Endothelial cell of umbilical vein (primary cell): Measurements from ENCODE around the gene SLC25A22. TPM values are rescaled to one million over a fixed set of nuclear protein-coding genes. Genes with fewer than 3 reads are reported as not detected.

Experiments
- BruUV-seq: library from RNA; stranded (reverse); fragments of 400-500 nt; replicated peaks from 2 replicates; lab custom pipeline; 2021; lab: Mats Ljungman, UMichigan
- CTCF ChIA-PET: fragments of 300-600, 350-600 bp; sonication (Branson Sonifier 250); formaldehyde crosslinking; loops from one replicate; lab custom pipeline; 2021; ENCODE audit warnings: antibody characterized with exemption, inconsistent platforms; lab: Charles Lee
- POLR2A ChIA-PET: fragments of 300-600, 350-600 bp; sonication (Branson Sonifier 250); formaldehyde crosslinking; loops from one replicate; lab custom pipeline; 2021; ENCODE audit warnings: antibody characterized with exemption, inconsistent platforms; lab: Charles Lee
- DNase-seq: peaks from one replicate; pipeline ENCODE4 v3.0.0-alpha.2; 2011; ENCODE audit warnings: low read depth, low spot score
- FAIRE-seq: peaks from 2 replicates; lab custom pipeline; 2011; peaks lifted over from hg19 to GRCh38; lab: Jason Lieb, UNC
- H2AFZ ChIP-seq: 2 replicates; pipeline ENCODE4 v1.6.0; 2012; ENCODE audit warnings: low read depth, low read length, control low read depth, inconsistent platforms
- H3K27ac ChIP-seq: 2 replicates; pipeline ENCODE4 v1.5.1; 2011; ENCODE audit warnings: low read depth, mild to moderate bottlenecking, control low read depth, low read length, moderate library complexity; ENCODE audit not compliant: insufficient read depth
- H3K27me3 ChIP-seq, 2 experiments: 2 replicates each; pipeline versions ENCODE4 v1.6.0 to v1.6.1; 2011; ENCODE audit warnings: low read length in 2 of 2, mixed read lengths in 1 of 2; ENCODE audit not compliant: control insufficient read depth in 2 of 2, insufficient read depth in 2 of 2
- H3K36me3 ChIP-seq, 2 experiments: 2 replicates in 1 of 2; 3 replicates in 1 of 2; pipeline ENCODE4 v1.5.1; 2011; ENCODE audit warnings: low read length in 2 of 2, mild to moderate bottlenecking in 1 of 2, moderate library complexity in 1 of 2; ENCODE audit not compliant: control insufficient read depth in 2 of 2, insufficient read depth in 2 of 2; ENCODE audit errors: extremely low read depth in 1 of 2
- H3K4me1 ChIP-seq: 3 replicates; pipeline ENCODE4 v1.5.1; 2011; ENCODE audit warnings: mild to moderate bottlenecking, low read length; ENCODE audit not compliant: control insufficient read depth, insufficient read depth; ENCODE audit errors: extremely low read depth
- H3K4me2 ChIP-seq: 2 replicates; pipeline ENCODE4 v1.6.1; 2011; ENCODE audit warnings: low read length, control low read depth, mixed read lengths; ENCODE audit not compliant: insufficient read depth
- H3K4me3 ChIP-seq, 3 experiments: fragments of 200-600 bp in 1 of 3; sonication (generic), shearing (Covaris generic) in 1 of 3; replicated peaks in 1 of 3; 2 replicates each; pipeline ENCODE4 v1.5.1; 2011 to 2016; ENCODE audit warnings: control low read depth in 3 of 3, low read length in 3 of 3, mild to moderate bottlenecking in 2 of 3, inconsistent platforms in 1 of 3, low read depth in 1 of 3, moderate library complexity in 1 of 3; ENCODE audit not compliant: insufficient read depth in 1 of 3
- H3K79me2 ChIP-seq: 2 replicates; pipeline ENCODE4 v1.6.0; 2012; ENCODE audit warnings: low read length, inconsistent platforms; ENCODE audit not compliant: control insufficient read depth, insufficient read depth
- H3K9ac ChIP-seq: replicated peaks from 2 replicates; pipeline ENCODE3; 2011; ENCODE audit warnings: low read length, control low read depth; ENCODE audit not compliant: insufficient read depth; ENCODE audit errors: extremely low read depth
- H3K9me1 ChIP-seq: replicated peaks from 3 replicates; pipeline ENCODE4 v1.6.0; 2011; ENCODE audit warnings: mild to moderate bottlenecking, low read length; ENCODE audit not compliant: control insufficient read depth, insufficient read depth; ENCODE audit errors: extremely low read depth
- H3K9me3 ChIP-seq: replicated peaks from 2 replicates; pipeline ENCODE4 v1.5.1; 2012; ENCODE audit warnings: low read length, inconsistent platforms; ENCODE audit not compliant: control insufficient read depth, insufficient read depth
- H4K20me1 ChIP-seq: replicated peaks from 2 replicates; pipeline ENCODE3; 2011; ENCODE audit warnings: mild to moderate bottlenecking, low read length; ENCODE audit not compliant: control insufficient read depth, insufficient read depth; ENCODE audit errors: extremely low read depth
- CTCF ChIP-seq, 2 donors: IDR thresholded peaks; 1 replicate in 1 of 2; 2 replicates in 1 of 2; pipeline ENCODE4 v1.5.1; 2011; ENCODE audit warnings: low read length in 2 of 2, mild to moderate bottlenecking in 2 of 2, moderate library complexity in 2 of 2, control low read depth in 1 of 2, inconsistent platforms in 1 of 2, low read depth in 1 of 2; ENCODE audit not compliant: insufficient read depth in 1 of 2; ENCODE audit errors: extremely low read depth in 1 of 2
- EZH2 ChIP-seq: IDR thresholded peaks from 2 replicates; pipeline ENCODE4 v1.6.1; 2012; ENCODE audit warnings: borderline replicate concordance, low read depth, mild to moderate bottlenecking, moderate library complexity, low read length, inconsistent platforms; ENCODE audit not compliant: severe bottlenecking
- FOS ChIP-seq: IDR thresholded peaks from 2 replicates; pipeline ENCODE4 v1.6.1; 2011; ENCODE audit warnings: mild to moderate bottlenecking, low read length, moderate library complexity, borderline replicate concordance; ENCODE audit not compliant: insufficient read depth
- GATA2 ChIP-seq: IDR thresholded peaks from 2 replicates; pipeline ENCODE4 v1.7.0; 2011; ENCODE audit warnings: low read depth, mild to moderate bottlenecking, moderate library complexity, mixed read lengths, low read length; ENCODE audit not compliant: insufficient read length, insufficient read depth
- JUN ChIP-seq: IDR thresholded peaks from 2 replicates; pipeline ENCODE4 v1.6.1; 2011; ENCODE audit warnings: borderline replicate concordance, low read depth; ENCODE audit not compliant: insufficient read length, insufficient read depth
- MYC ChIP-seq: IDR thresholded peaks from one replicate; pipeline ENCODE4 v1.6.1; 2011; ENCODE audit warnings: mild to moderate bottlenecking, low read depth, low read length
- POLR2A ChIP-seq: IDR thresholded peaks from 2 replicates; pipeline ENCODE4 v1.6.1; 2012; ENCODE audit warnings: low read depth, mild to moderate bottlenecking, control low read depth, low read length
- POLR2AphosphoS5 ChIP-seq: IDR thresholded peaks from 2 replicates; pipeline ENCODE4 v1.6.1; 2012; ENCODE audit warnings: low read depth, mild to moderate bottlenecking, control low read depth, low read length, moderate library complexity; ENCODE audit not compliant: insufficient read depth
- dilution Hi-C: fragments of 300-500 bp; cut with MboI; formaldehyde crosslinking; loops from one replicate; pipeline ENCODE4 v1.15.0; 2019; ENCODE audit warnings: low sequenced_read_pairs; ENCODE audit not compliant: extremely low pct_ligation_motif_present
- intact Hi-C: fragments of 100-400 bp; cut with micrococcal nuclease; formaldehyde crosslinking; loops from one replicate; pipeline ENCODE4 v1.10.0; 2022
- polyA plus RNA-seq, 4 experiments: library from polyadenylated mRNA; depleted of rRNA in 3 of 4; stranded (reverse) in 3 of 4; unstranded in 1 of 4; fragments of >200 nt; gene quantifications; 2 replicates each; pipeline versions ENCODE4 v1.2.1 to v1.2.3, GENCODE V29; 2011 to 2012; ENCODE audit warnings: missing spikeins in 1 of 4
- total RNA-seq: library from RNA; stranded (reverse); gene quantifications from 2 replicates; pipeline ENCODE4 v1.2.3, GENCODE V29; 2021
- TF ChIP-seq, protein P1 (sequence below): IDR thresholded peaks from 2 replicates; pipeline ENCODE4 v1.6.1; 2011; ENCODE audit not compliant: insufficient read depth, insufficient read length

SLC25A22 gene
- total and polyA plus RNA-seq, 2 donors (not counting 3 experiments of a cell fraction or from before 2014, with no cell fraction given), result 24.5 to 24.9 TPM

DNA sequence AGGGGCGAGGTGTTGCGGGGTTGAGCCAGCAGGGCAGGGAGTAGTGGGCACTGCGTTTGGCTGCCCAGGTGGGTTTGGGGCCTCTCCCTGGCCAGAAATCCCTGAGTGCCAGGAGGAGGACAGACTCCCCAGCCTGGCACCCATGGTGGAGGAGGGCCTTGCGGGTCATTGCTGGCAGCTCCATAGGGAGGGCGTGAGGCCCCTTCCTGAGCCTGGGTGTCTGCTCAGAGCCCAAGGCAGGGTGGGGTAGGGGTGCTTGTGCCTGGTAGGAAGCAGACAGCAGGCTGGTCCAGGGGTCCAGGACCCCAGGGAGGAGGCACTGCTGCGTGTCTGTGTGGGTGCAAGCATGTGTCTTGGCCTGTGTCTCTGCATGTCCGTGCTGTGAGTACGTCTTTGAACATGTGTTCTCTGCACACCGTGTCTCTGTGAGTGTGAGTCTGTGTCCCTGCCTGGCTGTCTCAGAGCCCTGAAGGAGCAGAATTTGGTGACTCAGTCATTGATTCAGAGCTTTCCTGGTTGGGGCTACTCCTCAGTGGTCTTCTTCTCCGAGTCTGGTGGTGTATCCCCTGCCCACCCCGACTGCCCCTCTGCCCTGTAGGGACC, 48.5 kb upstream of the SLC25A22 start:
- peaks cover 29% of the 10 kb centered on the region for H3K4me1 ChIP-seq
- no TSS peak for BruUV-seq
- TF ChIP-seq POLR2A (no peak), MYC (no peak), EZH2 (no peak), GATA2 (no peak), JUN (no peak), POLR2AphosphoS5 (no peak), CTCF (IDR thresholded peaks at IDR 0.05; ENCODE audit: extremely low read depth in 1 of 2, insufficient read depth in 1 of 2, low read depth in 1 of 2, low read length in 2 of 2) (no peak), FOS (no peak)
- TF ChIP-seq, protein P1, sequence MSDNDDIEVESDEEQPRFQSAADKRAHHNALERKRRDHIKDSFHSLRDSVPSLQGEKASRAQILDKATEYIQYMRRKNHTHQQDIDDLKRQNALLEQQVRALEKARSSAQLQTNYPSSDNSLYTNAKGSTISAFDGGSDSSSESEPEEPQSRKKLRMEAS, result no peak
- FAIRE-seq, result peak; percentile 50
- intact Hi-C loops (loop anchor here (5.0 kb wide), 1 partner anchor 131 kb away; no protein-coding TSS in a partner anchor), dilution Hi-C loops (no loop called here)
- ChIA-PET POLR2A (no interaction called here), CTCF (interaction anchor here (1.2 to 3.3 kb wide), 4 partner anchors 10 to 205 kb away, joined by 3 to 46 read pairs (median 10); no protein-coding TSS in a partner anchor)
- no peak overlapping the region for H2AFZ ChIP-seq
- no peak overlapping the region for H3K9ac ChIP-seq
- no peaks in the 10 kb centered on the region for H3K36me3 ChIP-seq
- H3K4me3 ChIP-seq, result no peak overlapping the region
- no peak overlapping the region for H3K4me2 ChIP-seq
- no peak overlapping the region for H3K27ac ChIP-seq
- H3K79me2 ChIP-seq, result peaks cover 20% of the 10 kb centered on the region
- H3K9me1 ChIP-seq, result no peaks in the 10 kb centered on the region
- DNase-seq, result no peak
- no peaks in the 10 kb centered on the region for H3K27me3 ChIP-seq
- H4K20me1 ChIP-seq, result no peaks in the 10 kb centered on the region
- no peaks in the 10 kb centered on the region for H3K9me3 ChIP-seq
